HEK293 (cell line): ENCODE data around the gene ANKRD34B.
"Not testable (repeated sequence)": the region's sequence is repeated elsewhere in the genome, so short reads cannot be mapped to it uniquely, and the experiment has no call there.

ENCODE experiments used
- CTCF ChIA-PET: fragments of 350-600 bp; formaldehyde crosslinking; extraction: SDS; loops from one replicate; lab custom pipeline; 2021; ENCODE audit warnings: antibody characterized with exemption; lab: Yijun Ruan, JAX
- POLR2A ChIA-PET: fragments of 300-600 bp; formaldehyde crosslinking; extraction: SDS; loops from one replicate; lab custom pipeline; 2020; ENCODE audit warnings: antibody characterized with exemption, inconsistent platforms; lab: Yijun Ruan, JAX
- H3K27ac ChIP-seq: fragments of 200-500 bp; sonication (Bioruptor generic); 2 replicates; pipeline ENCODE4 v1.5.1; 2014; ENCODE audit warnings: low read depth, low read length, control low read depth, inconsistent platforms; ENCODE audit errors: extremely low read depth
- H3K36me3 ChIP-seq, 2 experiments: fragments of 200-500 bp in 1 of 2; sonication (Bioruptor generic) in 1 of 2; 1 replicate in 1 of 2; 2 replicates in 1 of 2; pipeline ENCODE4 v1.5.1; 2014 to 2017; ENCODE audit warnings: inconsistent platforms in 2 of 2, low read length in 2 of 2; ENCODE audit not compliant: control insufficient read depth in 2 of 2, insufficient read depth in 1 of 2
- H3K4me1 ChIP-seq: fragments of 200-500 bp; sonication (Bioruptor generic); 2 replicates; pipeline ENCODE4 v1.5.1; 2014; ENCODE audit warnings: mild to moderate bottlenecking, low read length, inconsistent platforms; ENCODE audit not compliant: control insufficient read depth, insufficient read depth
- H3K4me3 ChIP-seq: 2 replicates; pipeline ENCODE4 v1.5.1; 2011; ENCODE audit warnings: low read depth, mild to moderate bottlenecking, control low read depth, low read length, moderate library complexity
- H3K9me3 ChIP-seq: fragments of 200-500 bp; sonication (Bioruptor generic); 2 replicates; pipeline ENCODE4 v1.5.1; 2014; ENCODE audit warnings: low read depth, low read length, inconsistent platforms; ENCODE audit not compliant: control insufficient read depth, insufficient read depth
- KLF7 ChIP-seq: fragments of 450-650 bp; formaldehyde crosslinking; IDR thresholded peaks from 2 replicates; pipeline ENCODE4 v1.5.1; 2016; ENCODE audit warnings: missing biosample characterization, missing genetic modification characterization, borderline replicate concordance
- SP3 ChIP-seq: fragments of 450-650 bp; formaldehyde crosslinking; IDR thresholded peaks from 2 replicates; pipeline ENCODE4 v1.5.1; 2016; ENCODE audit warnings: missing biosample characterization, missing genetic modification characterization
- ZBTB10 ChIP-seq: fragments of 450-650 bp; formaldehyde crosslinking; IDR thresholded peaks from 2 replicates; pipeline ENCODE4 v1.5.1; 2016; ENCODE audit warnings: missing biosample characterization, missing genetic modification characterization
- ZNF146 ChIP-seq: fragments of 450-650 bp; formaldehyde crosslinking; IDR thresholded peaks from 2 replicates; pipeline ENCODE4 v1.5.1; 2016; ENCODE audit warnings: missing biosample characterization, missing genetic modification characterization
- ZNF280D ChIP-seq: fragments of 450-650 bp; formaldehyde crosslinking; IDR thresholded peaks from 2 replicates; pipeline ENCODE4 v1.5.1; 2016; ENCODE audit warnings: missing biosample characterization, missing genetic modification characterization
- ZNF335 ChIP-seq: fragments of 450-650 bp; formaldehyde crosslinking; conservative IDR thresholded peaks from 2 replicates; pipeline ENCODE4 v1.5.1; 2016; ENCODE audit warnings: missing biosample characterization, missing genetic modification characterization
- ZNF473 ChIP-seq: fragments of 450-650 bp; formaldehyde crosslinking; IDR thresholded peaks from 2 replicates; pipeline ENCODE4 v1.5.1; 2017; ENCODE audit warnings: missing biosample characterization, missing genetic modification characterization
- ZNF560 ChIP-seq: fragments of 450-650 bp; formaldehyde crosslinking; IDR thresholded peaks from 2 replicates; pipeline ENCODE4 v1.5.1; 2017; ENCODE audit warnings: missing biosample characterization, missing genetic modification characterization, borderline replicate concordance
- ZNF621 ChIP-seq: fragments of 450-650 bp; formaldehyde crosslinking; IDR thresholded peaks from 2 replicates; pipeline ENCODE4 v1.5.1; 2017; ENCODE audit warnings: missing biosample characterization, missing genetic modification characterization
- ZNF791 ChIP-seq: fragments of 450-650 bp; formaldehyde crosslinking; IDR thresholded peaks from 2 replicates; pipeline ENCODE4 v1.5.1; 2016; ENCODE audit warnings: missing biosample characterization, missing genetic modification characterization
- TF ChIP-seq, protein P1 (sequence below): fragments of 450-650 bp; formaldehyde crosslinking; IDR thresholded peaks from 2 replicates; pipeline ENCODE4 v1.5.1; 2016; ENCODE audit warnings: missing biosample characterization, missing genetic modification characterization
- TF ChIP-seq, protein P2 (sequence below): fragments of 450-650 bp; formaldehyde crosslinking; IDR thresholded peaks from 2 replicates; pipeline ENCODE4 v1.5.1; 2016; ENCODE audit warnings: missing biosample characterization, missing genetic modification characterization

The ANKRD34B gene

DNA sequence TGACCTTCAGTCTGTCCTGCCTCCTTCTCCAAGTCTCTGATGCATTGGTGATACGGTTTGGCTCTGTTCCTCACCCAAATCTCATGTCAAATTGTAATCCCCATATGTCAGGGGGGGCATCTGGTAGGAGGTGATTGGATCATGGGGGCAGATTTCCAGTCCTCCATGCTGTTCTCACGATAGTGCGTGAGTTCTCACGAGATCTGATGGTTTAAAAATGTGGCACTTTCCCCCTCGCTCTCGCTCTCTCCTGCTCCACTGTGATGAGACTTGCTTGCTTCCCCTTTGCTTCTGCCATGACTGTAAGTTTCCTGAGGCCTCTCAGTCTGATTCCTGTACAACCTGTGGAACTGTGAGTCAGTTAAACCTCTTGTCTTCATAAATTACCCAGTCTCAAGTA lies 14.7 kb upstream of the ANKRD34B start:
- CTCF ChIA-PET, result no interaction called here
- H3K36me3 ChIP-seq, result no peaks in the 10 kb centered on the region

DNA sequence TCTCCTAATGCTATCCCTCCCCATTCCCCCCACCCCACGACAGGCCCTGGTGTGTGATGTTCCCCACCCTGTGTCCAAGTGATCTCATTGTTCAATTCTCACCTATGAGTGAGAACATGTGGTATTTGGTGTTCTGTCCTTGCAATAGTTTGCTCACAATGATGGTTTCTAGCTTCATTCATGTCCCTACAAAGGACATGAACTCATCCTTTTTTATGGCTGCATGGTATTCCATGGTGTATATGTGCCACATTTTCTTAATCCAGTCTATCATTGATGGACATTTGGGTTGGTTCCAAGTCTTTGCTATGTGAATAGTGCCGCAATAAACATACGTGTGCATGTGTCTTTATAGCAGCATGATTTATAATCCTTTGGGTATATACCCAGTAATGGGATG lies 10.2 kb upstream of the ANKRD34B start:
- H3K36me3 ChIP-seq, H3K4me1 ChIP-seq, CTCF ChIA-PET, H3K27ac ChIP-seq, H3K4me3 ChIP-seq, H3K9me3 ChIP-seq: not testable (repeated sequence)
- POLR2A ChIA-PET, result interaction anchor here (0.6 kb wide), 1 partner anchor 18 kb away, joined by 4 read pairs; no protein-coding TSS in a partner anchor
- TF ChIP-seq ZNF146 (tag by site-specific recombination) (peak; percentile 84), ZNF280D (0 out of 2 replicates have a peak, but pooled peaks have one; percentile 34)

More for the DNA sequence above, 14.7 kb upstream of the ANKRD34B start:
- TF ChIP-seq ZNF791 (tag by site-specific recombination) (no peak), ZNF335 (tag by site-specific recombination) (no peak), KLF7 (tag by site-specific recombination) (no peak), ZNF560 (tag by site-specific recombination) (no peak), SP3 (no peak), ZNF621 (tag by site-specific recombination) (no peak), ZNF473 (tag by site-specific recombination) (no peak), ZBTB10 (no peak)
- TF ChIP-seq, protein P1, sequence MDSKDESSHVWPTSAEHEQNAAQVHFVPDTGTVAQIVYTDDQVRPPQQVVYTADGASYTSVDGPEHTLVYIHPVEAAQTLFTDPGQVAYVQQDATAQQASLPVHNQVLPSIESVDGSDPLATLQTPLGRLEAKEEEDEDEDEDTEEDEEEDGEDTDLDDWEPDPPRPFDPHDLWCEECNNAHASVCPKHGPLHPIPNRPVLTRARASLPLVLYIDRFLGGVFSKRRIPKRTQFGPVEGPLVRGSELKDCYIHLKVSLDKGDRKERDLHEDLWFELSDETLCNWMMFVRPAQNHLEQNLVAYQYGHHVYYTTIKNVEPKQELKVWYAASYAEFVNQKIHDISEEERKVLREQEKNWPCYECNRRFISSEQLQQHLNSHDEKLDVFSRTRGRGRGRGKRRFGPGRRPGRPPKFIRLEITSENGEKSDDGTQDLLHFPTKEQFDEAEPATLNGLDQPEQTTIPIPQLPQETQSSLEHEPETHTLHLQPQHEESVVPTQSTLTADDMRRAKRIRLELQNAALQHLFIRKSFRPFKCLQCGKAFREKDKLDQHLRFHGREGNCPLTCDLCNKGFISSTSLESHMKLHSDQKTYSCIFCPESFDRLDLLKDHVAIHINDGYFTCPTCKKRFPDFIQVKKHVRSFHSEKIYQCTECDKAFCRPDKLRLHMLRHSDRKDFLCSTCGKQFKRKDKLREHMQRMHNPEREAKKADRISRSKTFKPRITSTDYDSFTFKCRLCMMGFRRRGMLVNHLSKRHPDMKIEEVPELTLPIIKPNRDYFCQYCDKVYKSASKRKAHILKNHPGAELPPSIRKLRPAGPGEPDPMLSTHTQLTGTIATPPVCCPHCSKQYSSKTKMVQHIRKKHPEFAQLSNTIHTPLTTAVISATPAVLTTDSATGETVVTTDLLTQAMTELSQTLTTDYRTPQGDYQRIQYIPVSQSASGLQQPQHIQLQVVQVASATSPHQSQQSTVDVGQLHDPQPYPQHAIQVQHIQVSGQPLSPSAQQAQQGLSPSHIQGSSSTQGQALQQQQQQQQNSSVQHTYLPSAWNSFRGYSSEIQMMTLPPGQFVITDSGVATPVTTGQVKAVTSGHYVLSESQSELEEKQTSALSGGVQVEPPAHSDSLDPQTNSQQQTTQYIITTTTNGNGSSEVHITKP (tag by site-specific recombination), result no peak
- TF ChIP-seq, protein P2, sequence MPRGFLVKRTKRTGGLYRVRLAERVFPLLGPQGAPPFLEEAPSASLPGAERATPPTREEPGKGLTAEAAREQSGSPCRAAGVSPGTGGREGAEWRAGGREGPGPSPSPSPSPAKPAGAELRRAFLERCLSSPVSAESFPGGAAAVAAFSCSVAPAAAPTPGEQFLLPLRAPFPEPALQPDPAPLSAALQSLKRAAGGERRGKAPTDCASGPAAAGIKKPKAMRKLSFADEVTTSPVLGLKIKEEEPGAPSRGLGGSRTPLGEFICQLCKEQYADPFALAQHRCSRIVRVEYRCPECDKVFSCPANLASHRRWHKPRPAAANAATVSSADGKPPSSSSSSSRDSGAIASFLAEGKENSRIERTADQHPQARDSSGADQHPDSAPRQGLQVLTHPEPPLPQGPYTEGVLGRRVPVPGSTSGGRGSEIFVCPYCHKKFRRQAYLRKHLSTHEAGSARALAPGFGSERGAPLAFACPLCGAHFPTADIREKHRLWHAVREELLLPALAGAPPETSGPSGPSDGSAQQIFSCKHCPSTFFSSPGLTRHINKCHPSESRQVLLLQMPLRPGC (tag by site-specific recombination), result no peak
- Histone ChIP-seq H3K4me3 (no peak overlapping the region), H3K9me3 (no peaks in the 10 kb centered on the region), H3K27ac (no peak overlapping the region), H3K4me1 (no peaks in the 10 kb centered on the region)
- POLR2A ChIA-PET, result no interaction called here
